ENCODE data around the gene MYO18A. TPM values are rescaled to one million over a fixed set of nuclear protein-coding genes. Genes with fewer than 3 reads are reported as not detected.

MYO18A gene
- total RNA-seq, 1 experiment from 2014 or later = 24.0 TPM

- Mint-ChIP-seq H3K4me3 (ENCODE audit: unreplicated experiment) (no peak overlapping the region), H3K27ac (ENCODE audit: low read depth, unreplicated experiment) (peak overlapping the region; percentile 60), H3K27me3 (ENCODE audit: insufficient read depth, unreplicated experiment) (no peaks in the 10 kb centered on the region), H3K36me3 (ENCODE audit: insufficient read depth, unreplicated experiment) (no peaks in the 10 kb centered on the region), H3K4me1 (ENCODE audit: insufficient read depth, unreplicated experiment) (peaks cover 45% of the 10 kb centered on the region), H3K9me3 (ENCODE audit: unreplicated experiment) (no peaks in the 10 kb centered on the region)
- POLR2A ChIA-PET = interaction anchor here (0.6 to 8.0 kb wide), 13 partner anchors 8 to 188 kb away, joined by 3 to 231 read pairs (median 4); partner anchors contain the start of genes MYO18A and NUFIP2
- no TSS peak for BruUV-seq (replicated peaks)
- peak; percentile 76 for DNase-seq (ENCODE audit: unreplicated experiment)
- intact Hi-C loops (cut with micrococcal nuclease) = loop anchor here (5.0 kb wide), 1 partner anchor 227 kb away; no protein-coding TSS in a partner anchor
- CTCF ChIA-PET = interaction anchor here (0.6 to 14.7 kb wide), 31 partner anchors 8 to 225 kb away, joined by 3 to 287 read pairs (median 4); partner anchors contain the start of gene MYO18A
- peak; percentile 66 for TF ChIP-seq CTCF (IDR thresholded peaks at IDR 0.05; ENCODE audit: unreplicated experiment)
These were observed 34.7 kb downstream of the MYO18A start for GRCh38 chr17:29145289-29146073.

- no peaks in the 10 kb centered on the region for H3K9me3 Mint-ChIP-seq (ENCODE audit: unreplicated experiment)
- CTCF ChIA-PET = interaction anchor here (0.6 to 14.7 kb wide), 10 partner anchors 11 to 476 kb away, joined by 3 to 287 read pairs (median 7); partner anchors contain the start of gene MYO18A
- intact Hi-C loops (cut with micrococcal nuclease) = loop anchor here (1.0 kb wide), 1 partner anchor 20 kb away; no protein-coding TSS in a partner anchor
- H3K27ac Mint-ChIP-seq (ENCODE audit: low read depth, unreplicated experiment) = no peak overlapping the region
- H3K4me1 Mint-ChIP-seq (ENCODE audit: insufficient read depth, unreplicated experiment) = peaks cover 44% of the 10 kb centered on the region
- BruUV-seq (replicated peaks) = no TSS peak
- TF ChIP-seq CTCF (IDR thresholded peaks at IDR 0.05; ENCODE audit: unreplicated experiment) = peak; percentile 28
- no peaks in the 10 kb centered on the region for H3K36me3 Mint-ChIP-seq (ENCODE audit: insufficient read depth, unreplicated experiment)
- POLR2A ChIA-PET = interaction anchor here (1.0 to 8.0 kb wide), 4 partner anchors 20 to 147 kb away, joined by 3 to 231 read pairs (median 4); partner anchors contain the start of gene MYO18A
- H3K4me3 Mint-ChIP-seq (ENCODE audit: unreplicated experiment) = no peak overlapping the region
- H3K27me3 Mint-ChIP-seq (ENCODE audit: insufficient read depth, unreplicated experiment) = no peaks in the 10 kb centered on the region
- peak; percentile 47 for DNase-seq (ENCODE audit: unreplicated experiment)
These were observed 36.3 kb downstream of the MYO18A start for GRCh38 chr17:29143894-29144293.

DNA sequence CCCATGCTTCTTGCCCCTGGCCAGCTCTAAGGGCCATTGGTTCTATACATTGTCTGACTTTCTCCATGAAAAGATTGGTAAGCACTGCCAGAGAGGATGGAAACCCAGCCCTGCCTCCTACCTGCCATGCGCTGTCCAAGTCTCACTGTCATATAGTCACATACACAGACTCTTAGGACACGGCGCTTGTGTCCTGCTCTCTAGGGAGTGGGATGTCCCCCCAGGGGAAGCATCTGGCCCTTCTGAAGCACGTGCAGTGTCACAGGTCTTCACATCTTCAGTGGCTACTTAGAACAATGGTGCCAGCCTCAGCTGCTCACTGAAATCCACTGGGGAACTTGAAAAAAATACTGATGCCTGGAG is 38.7 kb downstream of the MYO18A start:
- H3K4me1 Mint-ChIP-seq (ENCODE audit: insufficient read depth, unreplicated experiment) = peaks cover 35% of the 10 kb centered on the region
- TF ChIP-seq CTCF (IDR thresholded peaks at IDR 0.05; ENCODE audit: unreplicated experiment) = no peak
- intact Hi-C loops (cut with micrococcal nuclease) = no loop called here
- H3K27ac Mint-ChIP-seq (ENCODE audit: low read depth, unreplicated experiment) = no peak overlapping the region
- BruUV-seq (replicated peaks) = no TSS peak
- DNase-seq (ENCODE audit: unreplicated experiment) = no peak
- ChIA-PET CTCF (interaction anchor here (14.7 kb wide), 1 partner anchor 77 kb away, joined by 287 read pairs; no protein-coding TSS in a partner anchor), POLR2A (no interaction called here)
- no peaks in the 10 kb centered on the region for H3K9me3 Mint-ChIP-seq (ENCODE audit: unreplicated experiment)
- no peaks in the 10 kb centered on the region for H3K36me3 Mint-ChIP-seq (ENCODE audit: insufficient read depth, unreplicated experiment)
- no peaks in the 10 kb centered on the region for H3K27me3 Mint-ChIP-seq (ENCODE audit: insufficient read depth, unreplicated experiment)
- no peak overlapping the region for H3K4me3 Mint-ChIP-seq (ENCODE audit: unreplicated experiment)

Data from MCF 10A (cell line).